K562 (cell line): ENCODE measurements around the gene CDC123. TPM values are rescaled to one million over a fixed set of nuclear protein-coding genes. Genes with fewer than 3 reads are reported as not detected.

Experiments used
- CBX5 ChIP-seq: IDR thresholded peaks from 2 replicates; pipeline ENCODE4 v1.6.1; 2014; ENCODE audit warnings: low read depth, borderline replicate concordance
- CTBP1 ChIP-seq: fragments of 450-650 bp; IDR thresholded peaks from 2 replicates; pipeline ENCODE4 v1.6.1; 2016; ENCODE audit warnings: borderline replicate concordance
- FOXA3 ChIP-seq, 2 experiments: fragments of 450-650 bp in 1 of 2; sonication (generic) in 1 of 2; formaldehyde crosslinking; IDR thresholded peaks in 1 of 2; conservative IDR thresholded peaks in 1 of 2; 2 replicates each; pipeline versions ENCODE4 v1.4.0 to v1.8.0; 2020 to 2022; ENCODE audit warnings: mild to moderate bottlenecking in 2 of 2, missing genetic modification reagents in 1 of 2
- GATAD2B ChIP-seq: fragments of 450-650 bp; IDR thresholded peaks from 2 replicates; pipeline ENCODE4 v1.6.1; 2017; ENCODE audit warnings: mild to moderate bottlenecking, borderline replicate concordance
- HDAC1 ChIP-seq, 2 experiments: fragments of 450-650 bp; IDR thresholded peaks; 2 replicates each; pipeline ENCODE4 v1.6.1; 2016 to 2017; ENCODE audit warnings: inconsistent platforms in 1 of 2, mild to moderate bottlenecking in 1 of 2, moderate library complexity in 1 of 2
- HLTF ChIP-seq: fragments of 450-650 bp; IDR thresholded peaks from 2 replicates; pipeline ENCODE4 v1.6.1; 2016
- IRF2 ChIP-seq: sonication (generic); formaldehyde crosslinking; IDR thresholded peaks from 2 replicates; pipeline ENCODE4 v1.8.1; 2022; ENCODE audit warnings: mild to moderate bottlenecking, missing genetic modification reagents
- KAT7 ChIP-seq: sonication (generic); formaldehyde crosslinking; IDR thresholded peaks from 2 replicates; pipeline ENCODE4 v1.8.0; 2022; ENCODE audit warnings: missing genetic modification reagents, mild to moderate bottlenecking, borderline replicate concordance
- MCM5 ChIP-seq: fragments of 450-650 bp; IDR thresholded peaks from 2 replicates; pipeline ENCODE4 v1.6.1; 2016; ENCODE audit warnings: low read depth
- RNF2 ChIP-seq: sonication (generic); IDR thresholded peaks from 2 replicates; pipeline ENCODE4 v1.6.1; 2016
- SIN3A ChIP-seq, 2 experiments: fragments of 150-350 bp in 1 of 2; IDR thresholded peaks; 2 replicates each; pipeline ENCODE4 v1.6.1; 2011 to 2016; ENCODE audit warnings: borderline replicate concordance in 2 of 2, low read depth in 2 of 2, low read length in 2 of 2, mild to moderate bottlenecking in 2 of 2, moderate library complexity in 2 of 2; ENCODE audit not compliant: control insufficient read depth in 1 of 2
- SPI1 ChIP-seq: IDR thresholded peaks from 2 replicates; pipeline ENCODE4 v1.6.1; 2011; ENCODE audit warnings: low read depth, low read length, control low read depth, borderline replicate concordance
- TCF3 ChIP-seq: sonication (generic); formaldehyde crosslinking; IDR thresholded peaks from 2 replicates; pipeline ENCODE4 v1.4.0; 2020; ENCODE audit warnings: mild to moderate bottlenecking, missing genetic modification reagents
- ZNF766 ChIP-seq: fragments of 200-800 bp; sonication (Bioruptor generic); conservative IDR thresholded peaks from 2 replicates; pipeline ENCODE4 v1.6.1; 2016; ENCODE audit warnings: missing genetic modification characterization, missing compliant biosample characterization
- polyA plus RNA-seq, 8 experiments: library from polyadenylated mRNA; depleted of rRNA in 4 of 8; stranded (reverse) in 5 of 8; unstranded in 3 of 8; fragments of >200 nt; fragmentation: Nextera tagmentation in 2 of 8; fragmentation: Illumina TruSeq in 1 of 8; extraction: Ambion mirVana in 2 of 8; extraction: Trizol in 1 of 8; gene quantifications; 2 replicates each; pipeline versions ENCODE4 v1.2.1 to v1.2.3, GENCODE V29; 2011 to 2014; ENCODE audit warnings: inconsistent platforms in 1 of 8, missing spikeins in 1 of 8
- total RNA-seq, 7 experiments: library from RNA; depleted of rRNA in 6 of 7; stranded (reverse); fragments of >200 nt in 6 of 7; fragmentation: Illumina TruSeq in 2 of 7; extraction: Trizol in 2 of 7; gene quantifications; 2 replicates each; pipeline versions ENCODE4 v1.2.1 to v1.2.3, GENCODE V29; 2011 to 2021; ENCODE audit warnings: low replicate concordance in 1 of 7
- TF ChIP-seq, protein P1 (sequence below): sonication (generic); formaldehyde crosslinking; IDR thresholded peaks from 2 replicates; pipeline ENCODE4 v1.8.0; 2022; ENCODE audit warnings: missing genetic modification reagents, mild to moderate bottlenecking, borderline replicate concordance
- TF ChIP-seq, protein P2 (sequence below): sonication (generic); formaldehyde crosslinking; IDR thresholded peaks from 2 replicates; pipeline ENCODE4 v1.8.1; 2023; ENCODE audit warnings: mild to moderate bottlenecking, missing genetic modification reagents
- TF ChIP-seq, protein P3 (sequence below): fragments of 450-650 bp; IDR thresholded peaks from 2 replicates; pipeline ENCODE4 v1.6.1; 2016; ENCODE audit warnings: borderline replicate concordance
- TF ChIP-seq, protein P4 (sequence below), 3 experiments: fragments of 200-800 bp in 1 of 3; sonication (Bioruptor generic) in 1 of 3; sonication (generic) in 1 of 3; formaldehyde crosslinking in 1 of 3; IDR thresholded peaks; 2 replicates each; pipeline versions ENCODE4 v1.6.1 to v1.8.0; 2016 to 2022; ENCODE audit warnings: mild to moderate bottlenecking in 2 of 3, missing compliant biosample characterization in 2 of 3, missing genetic modification characterization in 2 of 3, missing genetic modification reagents in 1 of 3

CDC123 gene
- total and polyA plus RNA-seq, 9 of the 15 experiments (the other 6 are each of a cell fraction or from before 2014, with no cell fraction given): 137 to 288 (median 175) TPM

DNA sequence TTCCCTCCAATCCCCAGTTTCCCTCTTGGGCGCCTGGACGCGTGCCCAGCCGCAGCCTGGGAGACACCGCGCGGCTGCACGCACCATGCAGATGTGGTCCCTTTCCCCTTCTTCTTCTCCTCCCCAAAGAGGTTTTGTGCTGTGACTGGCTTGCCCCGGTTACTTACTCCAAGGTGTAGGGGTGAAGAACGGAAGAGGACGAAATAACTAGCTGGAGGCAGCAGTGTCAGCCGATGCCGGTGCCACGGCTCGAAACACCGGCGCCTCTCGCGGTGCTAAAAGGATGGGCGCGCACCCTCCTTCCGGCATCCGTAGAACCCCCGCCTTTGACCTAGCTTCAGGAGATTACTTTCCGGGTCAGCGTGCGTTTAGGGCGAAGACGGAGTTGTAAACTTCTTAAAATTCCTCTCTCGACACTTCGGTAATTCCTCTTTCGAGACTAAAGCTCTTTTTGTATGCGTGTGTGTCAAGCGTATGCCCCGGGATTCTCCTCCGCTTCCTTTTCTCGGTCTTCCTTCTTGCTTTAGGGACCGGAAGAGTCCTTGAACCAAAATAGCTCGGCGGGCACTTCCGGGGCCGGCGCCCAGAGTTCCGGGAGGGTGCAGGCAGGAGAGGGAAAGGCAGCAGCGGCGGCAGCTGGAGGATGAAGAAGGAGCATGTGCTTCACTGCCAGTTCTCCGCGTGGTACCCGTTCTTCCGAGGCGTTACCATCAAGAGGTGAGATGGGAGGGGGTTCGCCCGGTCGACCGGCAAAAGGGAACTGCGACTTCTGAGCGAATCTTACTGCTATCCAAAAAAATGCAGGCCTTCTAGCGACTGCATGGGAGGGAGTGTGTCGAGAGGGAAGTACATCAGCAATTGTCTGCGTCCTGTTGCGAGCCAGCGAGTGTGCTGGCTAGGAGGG is at the start of gene CDC123, which contains the start of gene NUDT5 (continued):
- TF ChIP-seq SPI1 (peak; percentile 27; the same call in 1 of the 2 replicates), GATAD2B (no peak), TCF3 (0 out of 2 replicates have a peak, but pooled peaks have one; percentile 4), RNF2 (peak; percentile 13; the same call in 1 of the 2 replicates), HLTF (peak; percentile 79), SIN3A (IDR thresholded peaks at IDR 0.05; ENCODE audit: borderline replicate concordance in 2 of 2, control insufficient read depth in 1 of 2, low read depth in 2 of 2, low read length in 2 of 2) (peak; percentile 48 to 84; a peak in 1 of 4 replicates), KAT7 (CRISPR knock-in tag) (peak; percentile 70; the same call in 1 of the 2 replicates), CBX5 (no peak), HDAC1 (IDR thresholded peaks at IDR 0.05) (peak in 1 of 2 experiments; percentile 80; a peak in 2 of 4 replicates), ZNF766 (CRISPR knock-in tag) (peak; percentile 67; the same call in 1 of the 2 replicates), MCM5 (no peak), FOXA3 (CRISPR knock-in tag; conservative IDR thresholded peaks at IDR 0.05 in 1 of 2, IDR thresholded peaks at IDR 0.05 in 1 of 2) (no peak), CTBP1 (peak; percentile 81; the same call in 1 of the 2 replicates), IRF2 (CRISPR knock-in tag) (no peak)
- TF ChIP-seq, protein P1, sequence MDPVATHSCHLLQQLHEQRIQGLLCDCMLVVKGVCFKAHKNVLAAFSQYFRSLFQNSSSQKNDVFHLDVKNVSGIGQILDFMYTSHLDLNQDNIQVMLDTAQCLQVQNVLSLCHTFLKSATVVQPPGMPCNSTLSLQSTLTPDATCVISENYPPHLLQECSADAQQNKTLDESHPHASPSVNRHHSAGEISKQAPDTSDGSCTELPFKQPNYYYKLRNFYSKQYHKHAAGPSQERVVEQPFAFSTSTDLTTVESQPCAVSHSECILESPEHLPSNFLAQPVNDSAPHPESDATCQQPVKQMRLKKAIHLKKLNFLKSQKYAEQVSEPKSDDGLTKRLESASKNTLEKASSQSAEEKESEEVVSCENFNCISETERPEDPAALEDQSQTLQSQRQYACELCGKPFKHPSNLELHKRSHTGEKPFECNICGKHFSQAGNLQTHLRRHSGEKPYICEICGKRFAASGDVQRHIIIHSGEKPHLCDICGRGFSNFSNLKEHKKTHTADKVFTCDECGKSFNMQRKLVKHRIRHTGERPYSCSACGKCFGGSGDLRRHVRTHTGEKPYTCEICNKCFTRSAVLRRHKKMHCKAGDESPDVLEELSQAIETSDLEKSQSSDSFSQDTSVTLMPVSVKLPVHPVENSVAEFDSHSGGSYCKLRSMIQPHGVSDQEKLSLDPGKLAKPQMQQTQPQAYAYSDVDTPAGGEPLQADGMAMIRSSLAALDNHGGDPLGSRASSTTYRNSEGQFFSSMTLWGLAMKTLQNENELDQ (CRISPR knock-in tag): no peak
- TF ChIP-seq, protein P2, sequence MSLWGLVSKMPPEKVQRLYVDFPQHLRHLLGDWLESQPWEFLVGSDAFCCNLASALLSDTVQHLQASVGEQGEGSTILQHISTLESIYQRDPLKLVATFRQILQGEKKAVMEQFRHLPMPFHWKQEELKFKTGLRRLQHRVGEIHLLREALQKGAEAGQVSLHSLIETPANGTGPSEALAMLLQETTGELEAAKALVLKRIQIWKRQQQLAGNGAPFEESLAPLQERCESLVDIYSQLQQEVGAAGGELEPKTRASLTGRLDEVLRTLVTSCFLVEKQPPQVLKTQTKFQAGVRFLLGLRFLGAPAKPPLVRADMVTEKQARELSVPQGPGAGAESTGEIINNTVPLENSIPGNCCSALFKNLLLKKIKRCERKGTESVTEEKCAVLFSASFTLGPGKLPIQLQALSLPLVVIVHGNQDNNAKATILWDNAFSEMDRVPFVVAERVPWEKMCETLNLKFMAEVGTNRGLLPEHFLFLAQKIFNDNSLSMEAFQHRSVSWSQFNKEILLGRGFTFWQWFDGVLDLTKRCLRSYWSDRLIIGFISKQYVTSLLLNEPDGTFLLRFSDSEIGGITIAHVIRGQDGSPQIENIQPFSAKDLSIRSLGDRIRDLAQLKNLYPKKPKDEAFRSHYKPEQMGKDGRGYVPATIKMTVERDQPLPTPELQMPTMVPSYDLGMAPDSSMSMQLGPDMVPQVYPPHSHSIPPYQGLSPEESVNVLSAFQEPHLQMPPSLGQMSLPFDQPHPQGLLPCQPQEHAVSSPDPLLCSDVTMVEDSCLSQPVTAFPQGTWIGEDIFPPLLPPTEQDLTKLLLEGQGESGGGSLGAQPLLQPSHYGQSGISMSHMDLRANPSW: no peak
- TF ChIP-seq, protein P3, sequence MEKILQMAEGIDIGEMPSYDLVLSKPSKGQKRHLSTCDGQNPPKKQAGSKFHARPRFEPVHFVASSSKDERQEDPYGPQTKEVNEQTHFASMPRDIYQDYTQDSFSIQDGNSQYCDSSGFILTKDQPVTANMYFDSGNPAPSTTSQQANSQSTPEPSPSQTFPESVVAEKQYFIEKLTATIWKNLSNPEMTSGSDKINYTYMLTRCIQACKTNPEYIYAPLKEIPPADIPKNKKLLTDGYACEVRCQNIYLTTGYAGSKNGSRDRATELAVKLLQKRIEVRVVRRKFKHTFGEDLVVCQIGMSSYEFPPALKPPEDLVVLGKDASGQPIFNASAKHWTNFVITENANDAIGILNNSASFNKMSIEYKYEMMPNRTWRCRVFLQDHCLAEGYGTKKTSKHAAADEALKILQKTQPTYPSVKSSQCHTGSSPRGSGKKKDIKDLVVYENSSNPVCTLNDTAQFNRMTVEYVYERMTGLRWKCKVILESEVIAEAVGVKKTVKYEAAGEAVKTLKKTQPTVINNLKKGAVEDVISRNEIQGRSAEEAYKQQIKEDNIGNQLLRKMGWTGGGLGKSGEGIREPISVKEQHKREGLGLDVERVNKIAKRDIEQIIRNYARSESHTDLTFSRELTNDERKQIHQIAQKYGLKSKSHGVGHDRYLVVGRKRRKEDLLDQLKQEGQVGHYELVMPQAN: peak; percentile 82; the same call in 1 of the 2 replicates
- TF ChIP-seq, protein P4, sequence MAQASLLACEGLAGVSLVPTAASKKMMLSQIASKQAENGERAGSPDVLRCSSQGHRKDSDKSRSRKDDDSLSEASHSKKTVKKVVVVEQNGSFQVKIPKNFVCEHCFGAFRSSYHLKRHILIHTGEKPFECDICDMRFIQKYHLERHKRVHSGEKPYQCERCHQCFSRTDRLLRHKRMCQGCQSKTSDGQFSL (CRISPR knock-in tag; IDR thresholded peaks at IDR 0.05): no peak
- TF ChIP-seq, protein P4 (tag; IDR thresholded peaks at IDR 0.05): no peak; a peak in 1 of 4 replicates
